ENCODE data around the gene PDZD2.
"Not testable (repeated sequence)": the region's sequence is repeated elsewhere in the genome, so short reads cannot be mapped to it uniquely, and the experiment has no call there.

The PDZD2 gene

GRCh38 chr5:31769530-31769929 is 130.6 kb downstream of the PDZD2 start:
- DNase-seq (ENCODE audit: low spot score), result no peak

GRCh38 chr5:31770132-31770720 is 131.3 kb downstream of the PDZD2 start:
- DNase-seq (ENCODE audit: low spot score), result no peak

- DNase-seq (ENCODE audit: low spot score), result no peak
Observed at GRCh38 chr5:31770998-31771397, 132.1 kb downstream of the PDZD2 start.

- DNase-seq (ENCODE audit: low spot score), result no peak
Observed at GRCh38 chr5:31771500-31771899, 132.6 kb downstream of the PDZD2 start.

- not testable (repeated sequence) for DNase-seq (ENCODE audit: low spot score)
Observed at GRCh38 chr5:31776294-31776693, 137.4 kb downstream of the PDZD2 start.

- DNase-seq (ENCODE audit: low spot score), result no peak
Observed at GRCh38 chr5:31776976-31777651, 138.2 kb downstream of the PDZD2 start.

- DNase-seq (ENCODE audit: low spot score), result no peak
Observed at GRCh38 chr5:31781772-31782171, 142.8 kb downstream of the PDZD2 start.

- DNase-seq (ENCODE audit: low spot score), result no peak
Observed at GRCh38 chr5:31783086-31783645, 144.2 kb downstream of the PDZD2 start.

- no peak for DNase-seq (ENCODE audit: low spot score)
Observed at GRCh38 chr5:31783731-31784130, 144.8 kb downstream of the PDZD2 start.

- no peak for DNase-seq (ENCODE audit: low spot score)
Observed at GRCh38 chr5:31786090-31786631, 147.2 kb downstream of the PDZD2 start.

GRCh38 chr5:31794009-31794408 is 155.1 kb downstream of the PDZD2 start:
- DNase-seq (ENCODE audit: low spot score), result no peak

GRCh38 chr5:31798168-31798567 is 159.2 kb downstream of the PDZD2 start:
- no peak for DNase-seq (ENCODE audit: low spot score)

GRCh38 chr5:31800351-31800750 is 161.4 kb downstream of the PDZD2 start:
- no peak for DNase-seq (ENCODE audit: low spot score)

- DNase-seq (ENCODE audit: low spot score), result no peak
Observed at GRCh38 chr5:31805785-31806400, 167.0 kb downstream of the PDZD2 start.

GRCh38 chr5:31806561-31806960 is 167.6 kb downstream of the PDZD2 start:
- DNase-seq (ENCODE audit: low spot score), result no peak

GRCh38 chr5:31807789-31808540 is 169.0 kb downstream of the PDZD2 start:
- no peak for DNase-seq (ENCODE audit: low spot score)

GRCh38 chr5:31809050-31809870 is 170.3 kb downstream of the PDZD2 start:
- DNase-seq (ENCODE audit: low spot score), result peak; percentile 6

GRCh38 chr5:31811210-31811609 is 172.3 kb downstream of the PDZD2 start:
- no peak for DNase-seq (ENCODE audit: low spot score)

GRCh38 chr5:31815376-31815775 is 176.4 kb downstream of the PDZD2 start:
- DNase-seq (ENCODE audit: low spot score), result no peak

GRCh38 chr5:31819926-31820516 is 181.1 kb downstream of the PDZD2 start:
- DNase-seq (ENCODE audit: low spot score), result no peak

- no peak for DNase-seq (ENCODE audit: low spot score)
Observed at GRCh38 chr5:31823472-31823871, 184.5 kb downstream of the PDZD2 start.

Measured in activated CD4-positive, alpha-beta T cell treated with anti-CD3 and anti-CD28 coated beads, Interleukin-2, Interleukin-4, amounts not matched to agents 100 ng/mL and 50 ng/mL, durations not matched to agents 16 hours and 8 hours (primary cell).